AG10803 (cell line): ENCODE data around the gene VPS9D1.

Experiments used
- DNase-seq: peaks from one replicate; pipeline ENCODE4 v3.0.0; 2010; ENCODE audit warnings: low read depth
- H3K4me3 ChIP-seq: 2 replicates; pipeline ENCODE4 v1.5.1; 2011; ENCODE audit warnings: mild to moderate bottlenecking, low read length, control low read depth
- CTCF ChIP-seq: conservative IDR thresholded peaks from 2 replicates; pipeline ENCODE4 v1.5.1; 2011; ENCODE audit warnings: mild to moderate bottlenecking, low read length, control low read depth, inconsistent platforms

VPS9D1 gene

GRCh38 chr16:89709166-89709565, 11.5 kb downstream of the VPS9D1 start:
- DNase-seq, result no peak
- TF ChIP-seq CTCF, result no peak
- H3K4me3 ChIP-seq, result no peak overlapping the region

DNA sequence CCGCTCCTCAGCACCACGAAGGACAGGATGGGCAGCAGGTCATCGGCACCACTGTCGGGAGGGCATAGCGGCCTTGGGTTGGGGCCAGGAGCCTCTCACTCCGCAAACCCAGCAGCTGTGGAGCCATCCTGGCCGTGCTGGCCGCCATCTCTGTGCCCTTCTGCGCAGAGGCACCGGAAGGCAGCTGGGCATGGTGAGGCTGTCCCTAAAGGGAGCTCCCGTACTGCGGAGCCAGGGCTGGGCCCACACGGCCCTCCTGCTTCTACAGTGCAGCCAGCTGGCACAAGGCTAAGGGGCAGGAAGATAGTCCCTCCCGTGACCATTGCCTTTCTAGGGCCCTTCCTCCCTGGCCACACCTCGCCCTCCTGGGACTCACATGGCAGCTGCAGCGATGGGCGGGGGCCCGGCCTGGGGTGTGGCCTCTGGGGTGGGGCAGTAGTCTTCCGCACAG, 12.2 kb downstream of the VPS9D1 start:
- H3K4me3 ChIP-seq, result no peak overlapping the region
- DNase-seq, result no peak
- TF ChIP-seq CTCF, result no peak

DNA sequence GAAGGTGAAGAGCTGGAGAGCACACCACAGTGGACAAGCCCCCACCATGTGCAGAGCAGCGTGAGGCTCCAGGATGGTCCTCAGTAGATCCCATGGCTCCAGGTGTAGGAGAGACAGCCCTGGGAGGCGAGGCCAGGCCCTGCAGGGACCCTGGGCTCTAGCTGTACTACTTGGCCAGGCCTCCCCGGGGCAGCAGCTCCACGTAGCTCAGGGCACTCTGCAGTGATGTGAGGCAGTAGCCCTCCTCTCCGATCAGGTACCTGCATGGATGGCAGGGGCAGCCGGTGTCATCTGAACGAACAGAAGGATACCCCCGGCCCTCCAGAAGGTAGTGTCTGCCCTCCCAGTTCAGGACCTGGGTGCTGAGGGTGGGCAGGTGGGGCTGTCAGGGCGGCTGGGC, 13.0 kb downstream of the VPS9D1 start:
- TF ChIP-seq CTCF, result no peak
- DNase-seq, result no peak
- H3K4me3 ChIP-seq, result no peak overlapping the region

DNA sequence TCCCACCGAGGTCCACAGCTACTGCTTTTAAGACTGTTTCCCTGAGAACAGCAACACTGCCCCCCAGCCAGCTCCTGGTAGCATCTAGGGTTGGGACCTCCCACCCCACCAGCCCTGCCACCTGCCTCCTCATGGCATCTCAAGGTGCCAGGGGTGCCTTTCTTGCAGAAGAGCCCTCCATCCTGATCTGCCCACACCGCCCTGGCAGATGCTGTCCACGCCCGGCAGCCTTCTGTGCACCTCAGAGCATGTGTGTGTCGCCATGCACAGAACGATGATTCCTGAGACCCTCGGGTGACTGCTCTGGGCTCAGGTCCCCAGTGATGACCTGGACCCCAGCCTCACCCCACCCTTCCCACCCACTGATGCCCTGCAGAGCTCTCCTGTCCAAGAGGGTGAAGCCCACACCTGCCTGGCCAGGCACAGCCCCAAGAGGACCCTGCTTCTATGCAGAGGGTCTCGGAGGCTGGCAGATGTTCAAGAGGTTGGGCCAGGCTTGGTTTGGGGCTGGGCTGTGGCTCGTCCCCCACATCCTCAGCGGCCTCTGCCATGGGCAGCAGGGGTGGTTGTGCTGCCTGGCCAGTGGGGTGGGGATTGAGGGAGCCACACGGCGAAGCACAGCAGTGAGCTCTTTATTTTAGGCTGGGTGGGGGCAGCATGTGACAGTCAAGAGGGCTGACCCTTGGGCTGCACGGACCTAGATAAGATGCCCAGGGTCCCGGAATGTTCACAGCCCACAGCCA, 14.0 kb downstream of the VPS9D1 start:
- no peak for DNase-seq
- no peak overlapping the region for H3K4me3 ChIP-seq
- TF ChIP-seq CTCF, result no peak

GRCh38 chr16:89705006-89705405, 15.7 kb downstream of the VPS9D1 start:
- DNase-seq, result no peak
- TF ChIP-seq CTCF, result no peak
- no peak overlapping the region for H3K4me3 ChIP-seq

DNA sequence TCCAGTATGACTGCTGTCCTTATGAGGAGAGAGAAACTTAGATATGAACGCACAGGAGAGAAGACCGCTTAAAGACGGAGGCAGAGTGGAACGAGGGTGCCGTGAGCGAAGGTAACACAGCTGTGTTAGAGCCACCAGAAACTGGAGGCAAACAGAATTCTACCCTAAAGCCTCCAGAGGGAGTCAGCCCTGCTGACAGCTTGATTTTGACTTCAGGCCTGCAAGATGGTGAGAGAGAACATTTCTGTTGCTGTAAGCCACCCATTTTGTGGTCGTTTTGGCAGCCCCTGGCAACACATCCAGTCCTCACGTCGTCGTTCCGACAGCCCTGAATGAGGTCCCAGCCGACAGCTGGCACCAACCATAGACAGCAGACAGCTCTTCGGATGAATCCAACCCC, 16.4 kb downstream of the VPS9D1 start:
- 0 out of 2 replicates have a peak, but pooled peaks have one; percentile 4 for TF ChIP-seq CTCF
- DNase-seq, result no peak

More for the DNA sequence above, 16.4 kb downstream of the VPS9D1 start:
- no peak overlapping the region for H3K4me3 ChIP-seq
